KBM-7 (cell line): ENCODE measurements around the gene ROR1.
"Not testable (repeated sequence)": the region's sequence is repeated elsewhere in the genome, so short reads cannot be mapped to it uniquely, and the experiment has no call there.

Experiments used
- DNase-seq: peaks from one replicate; pipeline ENCODE4 v3.0.0-alpha.2; 2015
- in situ Hi-C: fragments of 300-500 bp; cut with MboI; formaldehyde crosslinking; loops from 2 replicates; pipeline ENCODE4 v1.14.3; 2020; ENCODE audit warnings: low sequenced_read_pairs, low pct_unique_long_range_greater_than_20kb, mixed read lengths

Gene ROR1

GRCh38 chr1:64092851-64093371 is 319.1 kb downstream of the ROR1 start:
- in situ Hi-C loops, result no loop called here
- no peak for DNase-seq

GRCh38 chr1:64093941-64094340 is 320.1 kb downstream of the ROR1 start:
- in situ Hi-C loops, result no loop called here
- no peak for DNase-seq

GRCh38 chr1:64095832-64096231 is 322.0 kb downstream of the ROR1 start:
- in situ Hi-C loops, result no loop called here

GRCh38 chr1:64097859-64098258 is 324.0 kb downstream of the ROR1 start:
- in situ Hi-C loops, result no loop called here
- DNase-seq, result no peak

More at GRCh38 chr1:64095832-64096231, 322.0 kb downstream of the ROR1 start:
- no peak for DNase-seq

GRCh38 chr1:64098436-64098835 is 324.6 kb downstream of the ROR1 start:
- in situ Hi-C loops, result no loop called here

GRCh38 chr1:64098846-64099582 is 325.2 kb downstream of the ROR1 start:
- in situ Hi-C loops, result no loop called here
- no peak for DNase-seq

More at GRCh38 chr1:64098436-64098835, 324.6 kb downstream of the ROR1 start:
- DNase-seq, result no peak

- DNase-seq, result no peak
- in situ Hi-C loops, result no loop called here
Measured at GRCh38 chr1:64100791-64101190, 327.0 kb downstream of the ROR1 start.

GRCh38 chr1:64104585-64104984 is 330.8 kb downstream of the ROR1 start:
- in situ Hi-C loops, DNase-seq: not testable (repeated sequence)

- no peak for DNase-seq
- in situ Hi-C loops, result no loop called here
Measured at GRCh38 chr1:64107118-64107519, 333.3 kb downstream of the ROR1 start.

GRCh38 chr1:64107632-64108031 is 333.8 kb downstream of the ROR1 start:
- DNase-seq, result no peak
- in situ Hi-C loops, result no loop called here

- in situ Hi-C loops, result no loop called here
- DNase-seq, result no peak
Measured at GRCh38 chr1:64110924-64111777, 337.3 kb downstream of the ROR1 start.

- in situ Hi-C loops, result no loop called here
- DNase-seq, result no peak
Measured at GRCh38 chr1:64111787-64112186, 338.0 kb downstream of the ROR1 start.

- in situ Hi-C loops, result no loop called here
- DNase-seq, result no peak
Measured at GRCh38 chr1:64112281-64112680, 338.5 kb downstream of the ROR1 start.

- in situ Hi-C loops, result no loop called here
- DNase-seq, result no peak
Measured at GRCh38 chr1:64114012-64114525, 340.3 kb downstream of the ROR1 start.

GRCh38 chr1:64116537-64116936 is 342.7 kb downstream of the ROR1 start:
- in situ Hi-C loops, result no loop called here

GRCh38 chr1:64117492-64117891 is 343.7 kb downstream of the ROR1 start:
- in situ Hi-C loops, result no loop called here
- no peak for DNase-seq

More at GRCh38 chr1:64116537-64116936, 342.7 kb downstream of the ROR1 start:
- no peak for DNase-seq

- no peak for DNase-seq
- in situ Hi-C loops, result no loop called here
Measured at GRCh38 chr1:64121766-64122385, 348.1 kb downstream of the ROR1 start.

- in situ Hi-C loops, result no loop called here
- DNase-seq, result no peak
Measured at GRCh38 chr1:64122588-64122987, 348.8 kb downstream of the ROR1 start.

GRCh38 chr1:64124704-64125440 is 351.1 kb downstream of the ROR1 start:
- no peak for DNase-seq
- in situ Hi-C loops, result no loop called here
